H1 (cell line): Measurements from ENCODE around the gene STRN4.

ENCODE experiments used
- ASH2L ChIP-seq: fragments of 200-600, 300-600 bp; sonication (generic); IDR thresholded peaks from one replicate; pipeline ENCODE4 v1.7.1; 2017; ENCODE audit warnings: low read length
- ATF2 ChIP-seq: IDR thresholded peaks from 2 replicates; pipeline ENCODE4 v1.6.1; 2012; ENCODE audit warnings: low read length, inconsistent platforms
- CTCF ChIP-seq, 3 experiments: IDR thresholded peaks; 1 replicate in 2 of 3; 2 replicates in 1 of 3; pipeline versions ENCODE4 v1.5.1 to v1.6.1; 2011; ENCODE audit warnings: low read length in 3 of 3, mild to moderate bottlenecking in 3 of 3, inconsistent platforms in 2 of 3, low read depth in 1 of 3, moderate library complexity in 1 of 3; ENCODE audit not compliant: insufficient read depth in 1 of 3; ENCODE audit errors: control extremely low read depth in 1 of 3
- EGR1 ChIP-seq: IDR thresholded peaks from 2 replicates; pipeline ENCODE4 v1.6.1; 2011; ENCODE audit warnings: low read depth, low read length, borderline replicate concordance
- KDM5A ChIP-seq: fragments of 200-600 bp; IDR thresholded peaks from 2 replicates; pipeline ENCODE4 v1.7.1; 2012; ENCODE audit warnings: mild to moderate bottlenecking, low read length, inconsistent platforms, mixed read lengths
- NANOG ChIP-seq: IDR thresholded peaks from 2 replicates; pipeline ENCODE4 v1.6.1; 2011; ENCODE audit warnings: low read length, low read depth, mild to moderate bottlenecking, inconsistent platforms; ENCODE audit not compliant: insufficient read depth, poor library complexity, severe bottlenecking
- POLR2A ChIP-seq, 2 experiments: IDR thresholded peaks; 1 replicate in 1 of 2; 2 replicates in 1 of 2; pipeline ENCODE4 v1.6.1; 2011; ENCODE audit warnings: low read depth in 2 of 2, low read length in 2 of 2, mild to moderate bottlenecking in 2 of 2; ENCODE audit errors: control extremely low read depth in 1 of 2
- SIN3A ChIP-seq, 2 experiments: IDR thresholded peaks in 1 of 2; conservative IDR thresholded peaks in 1 of 2; 2 replicates each; pipeline ENCODE4 v1.6.1; 2011 to 2012; ENCODE audit warnings: low read length in 2 of 2, improper control_type of control experiment in 1 of 2, low read depth in 1 of 2, mild to moderate bottlenecking in 1 of 2
- USF2 ChIP-seq: IDR thresholded peaks from 2 replicates; pipeline ENCODE4 v1.6.1; 2011; ENCODE audit warnings: low read length, improper control_type of control experiment
- ZNF274 ChIP-seq: IDR thresholded peaks from 2 replicates; pipeline ENCODE4 v1.7.0; 2012; ENCODE audit warnings: low read length, borderline replicate concordance; ENCODE audit errors: extremely low read depth

- TF ChIP-seq KDM5A (no peak), SIN3A (conservative IDR thresholded peaks at IDR 0.05 in 1 of 2, IDR thresholded peaks at IDR 0.05 in 1 of 2; ENCODE audit: low read depth in 1 of 2, low read length in 2 of 2) (peak in 1 of 2 experiments; percentile 46; a peak in 1 of 4 replicates), ZNF274 (no peak), POLR2A (IDR thresholded peaks at IDR 0.05; ENCODE audit: control extremely low read depth in 1 of 2, low read depth in 2 of 2, low read length in 2 of 2) (peak in 1 of 2 experiments; percentile 65; a peak in 1 of 3 replicates), CTCF (IDR thresholded peaks at IDR 0.05; ENCODE audit: control extremely low read depth in 1 of 3, insufficient read depth in 1 of 3, low read depth in 1 of 3, low read length in 3 of 3) (peak; percentile 40 to 64 (median 63); a peak in 3 of 4 replicates), ASH2L (no peak), EGR1 (no peak), ATF2 (0 out of 2 replicates have a peak, but pooled peaks have one; percentile 10), USF2 (no peak), NANOG (no peak)
These were observed 38.2 kb upstream of the STRN4 start for GRCh38 chr19:46784262-46785053.
